Measurements from ENCODE around the gene RERE. TPM values are rescaled to one million over a fixed set of nuclear protein-coding genes. Genes with fewer than 3 reads are reported as not detected.

The RERE gene
- total and polyA plus RNA-seq, 12 donors: 46.5 to 163 (median 139) TPM

DNA sequence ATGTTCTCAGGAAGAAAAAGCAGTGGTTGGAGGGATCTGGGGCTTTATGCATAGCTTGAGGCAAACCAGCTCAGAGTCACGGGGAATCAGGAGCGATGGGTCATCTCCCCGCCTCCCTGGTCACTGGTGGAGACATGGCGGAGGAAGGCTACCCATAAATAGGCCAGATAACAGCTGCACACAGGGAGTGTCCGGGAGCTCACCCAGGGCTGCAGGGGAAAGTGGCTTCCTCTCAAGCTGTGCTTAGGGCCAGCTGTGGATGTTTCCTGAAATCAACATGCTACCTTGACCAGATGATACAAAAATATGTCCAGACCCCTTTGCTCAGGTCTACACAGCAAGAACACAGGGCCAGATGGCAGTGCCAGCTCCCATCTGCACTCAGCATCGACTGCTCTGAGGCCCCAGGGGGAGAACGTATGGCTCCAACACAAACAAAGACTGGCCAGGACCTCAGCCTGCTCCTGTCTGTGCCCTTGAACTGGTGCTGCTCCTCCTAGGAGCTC, 27.1 kb upstream of the RERE start:
- peak in 6 of 8 donors; percentile 37 to 63 (median 47) for ATAC-seq
- Histone ChIP-seq H3K36me3 (no peaks in the 10 kb centered on the region), H3K4me1 (peaks cover 3 to 38% (median 27%) of the 10 kb centered on the region in 9 donors), H3K27me3 (no peaks in the 10 kb centered on the region), H3K27ac (peak overlapping the region in 3 of 10 donors; percentile 13 to 46 (median 42)), H3K9me3 (no peaks in the 10 kb centered on the region), H3K4me3 (no peak overlapping the region)
- intact Hi-C loops (cut with DNase I): loop anchor here in 8 of 10 donors (5.0 to 10.0 kb wide), 8 partner anchors 90 to 862 kb away; no protein-coding TSS in a partner anchor
- TF ChIP-seq, protein P1, sequence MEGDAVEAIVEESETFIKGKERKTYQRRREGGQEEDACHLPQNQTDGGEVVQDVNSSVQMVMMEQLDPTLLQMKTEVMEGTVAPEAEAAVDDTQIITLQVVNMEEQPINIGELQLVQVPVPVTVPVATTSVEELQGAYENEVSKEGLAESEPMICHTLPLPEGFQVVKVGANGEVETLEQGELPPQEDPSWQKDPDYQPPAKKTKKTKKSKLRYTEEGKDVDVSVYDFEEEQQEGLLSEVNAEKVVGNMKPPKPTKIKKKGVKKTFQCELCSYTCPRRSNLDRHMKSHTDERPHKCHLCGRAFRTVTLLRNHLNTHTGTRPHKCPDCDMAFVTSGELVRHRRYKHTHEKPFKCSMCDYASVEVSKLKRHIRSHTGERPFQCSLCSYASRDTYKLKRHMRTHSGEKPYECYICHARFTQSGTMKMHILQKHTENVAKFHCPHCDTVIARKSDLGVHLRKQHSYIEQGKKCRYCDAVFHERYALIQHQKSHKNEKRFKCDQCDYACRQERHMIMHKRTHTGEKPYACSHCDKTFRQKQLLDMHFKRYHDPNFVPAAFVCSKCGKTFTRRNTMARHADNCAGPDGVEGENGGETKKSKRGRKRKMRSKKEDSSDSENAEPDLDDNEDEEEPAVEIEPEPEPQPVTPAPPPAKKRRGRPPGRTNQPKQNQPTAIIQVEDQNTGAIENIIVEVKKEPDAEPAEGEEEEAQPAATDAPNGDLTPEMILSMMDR (IDR thresholded peaks at IDR 0.05): no peak
- peak in 1 of 2 donors; percentile 48 for DNase-seq
- WGBS, 2 donors: 20 to 41% methylated on average over 7 of the region's 7 CpGs

DNA sequence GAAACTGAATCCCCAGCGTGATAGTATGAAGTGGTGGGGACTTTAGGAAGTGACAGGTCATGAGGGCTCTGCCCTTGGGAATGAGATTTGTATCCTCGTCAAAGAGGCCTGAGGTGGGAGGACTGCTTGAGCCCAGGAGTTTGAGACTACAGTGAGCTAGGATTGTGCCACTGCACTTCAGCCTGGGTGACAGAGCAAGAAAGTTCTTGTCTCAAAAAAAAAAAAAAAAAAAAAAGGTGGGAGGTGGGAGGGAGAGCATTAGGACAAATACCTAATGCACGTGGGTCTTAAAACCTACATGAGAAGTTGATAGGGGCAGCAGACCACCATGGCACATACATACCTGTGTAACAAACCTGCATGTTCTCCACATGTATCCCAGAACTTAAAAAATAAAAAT, 24.0 kb upstream of the RERE start:
- Histone ChIP-seq H3K36me3 (no peaks in the 10 kb centered on the region), H3K27ac (no peak overlapping the region), H3K4me1 (peaks cover 0 to 22% (median 12%) of the 10 kb centered on the region in 9 donors), H3K4me3 (no peak overlapping the region), H3K27me3 (no peaks in the 10 kb centered on the region), H3K9me3 (no peaks in the 10 kb centered on the region)
- WGBS, 2 donors: 80 to 89% methylated on average over 3 of the region's 3 CpGs
- DNase-seq (no peak), ATAC-seq (no peak)
- intact Hi-C loops (cut with DNase I): loop anchor here in 4 of 10 donors (10.0 kb wide), 4 partner anchors 87 to 857 kb away; no protein-coding TSS in a partner anchor
- TF ChIP-seq, protein P1 (IDR thresholded peaks at IDR 0.05): no peak

DNA sequence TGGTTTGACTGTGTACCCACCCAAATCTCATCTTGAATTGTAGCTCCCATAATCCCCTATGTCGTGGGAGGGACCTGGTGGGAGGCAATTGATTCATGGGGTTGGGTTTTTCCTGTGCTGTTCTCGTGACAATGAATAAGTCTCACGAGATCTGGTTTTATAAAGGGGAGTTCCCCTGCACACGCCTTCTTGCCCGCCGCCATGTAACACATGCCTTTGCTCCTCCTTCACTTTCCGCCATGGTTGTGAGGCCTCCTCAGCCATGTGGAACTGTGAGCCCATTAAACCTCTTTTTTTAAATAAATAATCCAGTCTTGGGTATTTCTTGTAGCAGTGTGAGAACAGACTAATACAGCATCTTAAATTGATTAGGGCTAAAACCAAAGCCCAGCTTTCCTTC, 22.6 kb upstream of the RERE start:
- H3K9me3 ChIP-seq: no peaks in the 10 kb centered on the region
- ATAC-seq (no peak), DNase-seq (no peak)
- intact Hi-C loops (cut with DNase I): loop anchor here in 4 of 10 donors (10.0 kb wide), 4 partner anchors 85 to 855 kb away; no protein-coding TSS in a partner anchor
- H3K4me1 ChIP-seq: peaks cover 0 to 10% (median 9%) of the 10 kb centered on the region in 9 donors
- 92 to 96% methylated on average over 7 of the region's 7 CpGs for WGBS, 2 donors
- H3K4me3 ChIP-seq: no peak overlapping the region
- TF ChIP-seq, protein P1 (IDR thresholded peaks at IDR 0.05): no peak
- no peaks in the 10 kb centered on the region for H3K36me3 ChIP-seq
- H3K27me3 ChIP-seq: no peaks in the 10 kb centered on the region
- no peak overlapping the region for H3K27ac ChIP-seq

DNA sequence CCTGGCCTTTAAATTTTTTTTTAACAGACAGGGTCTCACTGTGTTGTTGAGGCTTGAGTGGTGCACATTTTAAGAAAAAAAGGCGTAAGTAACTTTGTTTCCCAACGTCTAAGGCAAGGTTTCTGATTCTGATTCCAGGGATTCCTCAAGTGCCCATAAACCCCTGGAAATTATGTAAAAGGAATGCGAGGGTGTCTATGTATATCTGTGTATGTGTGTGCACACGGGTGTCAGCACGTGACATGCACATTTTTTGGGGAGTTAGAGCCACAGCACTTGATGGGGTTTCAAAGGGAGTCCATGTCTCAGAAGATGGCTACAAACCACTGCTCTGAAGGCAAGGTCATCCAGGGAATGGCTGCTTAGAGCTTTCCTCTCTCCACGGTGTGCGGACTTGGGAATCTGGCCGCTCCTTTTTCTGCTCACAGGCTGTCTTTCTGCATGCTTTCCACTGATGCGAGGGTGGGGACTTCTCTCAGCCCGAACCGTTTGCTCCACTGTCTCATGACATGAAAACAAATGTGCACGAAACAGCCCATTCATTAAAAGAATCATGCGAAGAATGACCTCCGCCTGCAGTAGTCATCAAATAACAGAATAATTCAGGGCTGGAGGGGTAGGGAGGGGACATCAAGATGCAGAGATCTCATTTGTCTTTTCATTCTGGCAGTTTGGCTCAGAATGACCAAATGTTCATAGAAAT, 18.7 kb upstream of the RERE start:
- no peak overlapping the region for H3K27ac ChIP-seq
- no peak for ATAC-seq
- no peaks in the 10 kb centered on the region for H3K9me3 ChIP-seq
- no peak for DNase-seq
- intact Hi-C loops (cut with DNase I): no loop called here
- H3K36me3 ChIP-seq: no peaks in the 10 kb centered on the region
- TF ChIP-seq, protein P1 (IDR thresholded peaks at IDR 0.05): no peak
- no peaks in the 10 kb centered on the region for H3K27me3 ChIP-seq
- 81 to 86% methylated on average over 14 of the region's 14 CpGs for WGBS, 2 donors
- no peaks in the 10 kb centered on the region for H3K4me1 ChIP-seq
- no peak overlapping the region for H3K4me3 ChIP-seq
